Ramos (cell line): ENCODE results near the gene CASP12.

Source experiments
- in situ Hi-C: fragments of 300-500 bp; cut with MboI; formaldehyde crosslinking; loops from one replicate; pipeline ENCODE4 v1.14.3; 2022; ENCODE audit warnings: low sequenced_read_pairs; ENCODE audit not compliant: unreplicated experiment

CASP12 gene

DNA sequence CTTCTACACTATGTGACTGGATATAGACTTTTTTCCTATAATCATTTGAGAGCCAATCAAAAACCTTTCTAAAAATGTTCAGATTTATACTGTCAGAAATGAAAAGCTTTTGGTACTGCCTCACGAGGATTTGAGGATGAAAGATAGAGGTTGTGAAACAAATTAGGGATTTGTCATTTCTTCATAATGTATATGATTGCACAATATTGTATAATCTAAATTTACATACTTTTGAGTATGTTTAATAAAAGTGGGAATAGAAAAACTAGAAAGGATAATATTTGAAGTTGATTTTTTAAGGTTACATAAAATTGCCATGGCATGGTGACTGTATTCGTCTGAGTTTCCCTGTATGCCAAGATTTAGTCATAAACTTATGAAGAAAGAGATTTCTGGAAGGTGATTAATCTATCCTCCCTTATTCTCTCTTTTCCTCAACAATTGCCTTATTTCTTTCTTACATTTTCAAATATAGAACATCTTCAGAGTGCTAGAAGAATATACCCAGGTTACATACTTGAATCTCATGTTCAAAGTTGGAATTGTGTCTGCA, 56.2 kb downstream of the CASP12 start:
- in situ Hi-C loops: no loop called here

DNA sequence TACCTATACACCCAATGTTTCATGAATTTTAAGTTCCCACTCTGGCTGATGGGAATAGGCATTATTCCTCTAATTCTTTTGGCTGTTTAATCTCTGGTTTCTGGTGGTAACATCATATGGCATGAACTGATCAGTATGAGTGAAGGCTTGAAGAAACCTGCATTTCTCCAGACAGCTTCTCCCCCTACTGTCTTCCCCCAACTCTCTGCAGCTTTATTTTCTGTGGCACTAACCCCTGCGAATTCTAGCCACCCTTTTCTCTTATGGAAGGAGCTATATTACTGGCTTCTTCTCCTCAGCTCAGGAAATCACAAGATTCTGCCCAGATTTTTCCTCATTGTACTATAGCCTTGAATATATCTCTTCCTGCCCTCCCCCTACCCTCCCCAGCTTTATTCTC, 57.1 kb downstream of the CASP12 start:
- in situ Hi-C loops: no loop called here

DNA sequence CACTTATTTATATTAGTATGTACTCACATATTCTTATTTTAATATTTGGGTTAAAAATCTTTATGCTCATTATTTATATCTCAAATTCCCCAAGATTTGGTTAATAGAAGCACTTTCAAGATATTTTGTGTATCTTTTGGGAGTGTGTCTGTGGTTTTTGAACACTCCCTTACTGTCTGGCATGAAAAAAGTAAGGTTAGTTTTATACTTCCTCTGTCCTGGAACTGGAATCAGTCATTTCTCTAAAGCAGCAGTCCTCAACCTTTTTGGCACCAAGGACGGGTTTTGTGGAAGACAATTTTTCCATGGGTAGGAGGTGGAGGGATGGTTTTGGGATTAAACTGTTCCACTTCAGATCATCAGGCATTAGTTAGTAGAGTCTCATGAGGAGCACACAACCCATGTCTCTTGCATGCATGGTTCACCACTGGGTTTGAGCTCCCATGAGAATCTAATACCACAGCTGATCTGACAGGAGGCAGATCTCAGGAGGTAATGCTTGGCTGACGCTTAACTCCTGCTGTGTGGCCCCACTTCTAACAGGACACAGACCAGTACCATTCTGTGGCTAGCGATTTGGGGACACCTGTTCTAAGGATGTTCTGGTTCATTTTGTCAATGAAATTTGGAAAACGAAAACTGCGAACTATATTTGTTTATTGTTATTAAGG, 60.2 kb downstream of the CASP12 start:
- in situ Hi-C loops: no loop called here

DNA sequence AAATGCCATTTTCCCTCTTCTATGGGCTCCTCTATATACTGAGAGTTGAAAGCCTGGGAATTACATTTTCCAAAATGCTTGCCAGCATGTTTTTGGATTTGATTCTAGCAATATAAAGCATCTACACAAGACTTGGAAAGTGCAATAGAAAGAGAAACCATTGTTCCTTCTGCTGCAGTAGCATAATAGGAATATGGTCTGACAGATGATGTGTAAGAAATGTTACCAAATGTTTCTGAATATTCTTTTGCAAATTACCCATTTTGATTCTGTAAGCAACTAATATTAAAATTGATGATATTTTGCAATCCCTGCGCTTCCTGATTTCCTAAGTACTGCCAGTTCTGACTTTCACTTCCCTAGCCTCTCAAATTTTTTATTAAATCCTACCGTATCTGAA, 61.6 kb downstream of the CASP12 start:
- in situ Hi-C loops: no loop called here
